Measurements from ENCODE around the gene ASF1B. TPM values are rescaled to one million over a fixed set of nuclear protein-coding genes. Genes with fewer than 3 reads are reported as not detected.

The ASF1B gene
- total RNA-seq, 2 donors from 2014 or later, result 0.92 to 3.0 TPM

- intact Hi-C loops (cut with DNase I), result loop anchor here in 1 of 2 donors (5.0 kb wide), 1 partner anchor 34 kb away; no protein-coding TSS in a partner anchor
- ATAC-seq, result no peak
Observed at GRCh38 chr19:14116525-14116917, 19.9 kb downstream of the ASF1B start.

GRCh38 chr19:14115756-14116155, 20.6 kb downstream of the ASF1B start:
- no peak for DNase-seq
- intact Hi-C loops (cut with DNase I), result loop anchor here in 1 of 2 donors (5.0 kb wide), 1 partner anchor 33 kb away; no protein-coding TSS in a partner anchor
- no peak for ATAC-seq

More at GRCh38 chr19:14116525-14116917, 19.9 kb downstream of the ASF1B start:
- DNase-seq, result no peak

- intact Hi-C loops (cut with DNase I), result loop anchor here in 1 of 2 donors (5.0 kb wide), 1 partner anchor 33 kb away; no protein-coding TSS in a partner anchor
Observed at GRCh38 chr19:14114854-14115253, 21.5 kb downstream of the ASF1B start.

GRCh38 chr19:14114439-14114838, 21.9 kb downstream of the ASF1B start:
- intact Hi-C loops (cut with DNase I), result no loop called here
- DNase-seq, result no peak
- no peak for ATAC-seq

More at GRCh38 chr19:14114854-14115253, 21.5 kb downstream of the ASF1B start:
- ATAC-seq (no peak), DNase-seq (no peak)

- intact Hi-C loops (cut with DNase I), result no loop called here
- ATAC-seq (no peak), DNase-seq (no peak)
Observed at GRCh38 chr19:14113762-14114414, 22.5 kb downstream of the ASF1B start.

GRCh38 chr19:14112809-14113385, 23.5 kb downstream of the ASF1B start:
- intact Hi-C loops (cut with DNase I), result no loop called here
- ATAC-seq, result peak; percentile 5 to 27
- peak; percentile 67 for DNase-seq

- DNase-seq (no peak), ATAC-seq (peak; percentile 7 to 25)
- intact Hi-C loops (cut with DNase I), result no loop called here
Observed at GRCh38 chr19:14112051-14112808, 24.2 kb downstream of the ASF1B start.

GRCh38 chr19:14111486-14111885, 24.9 kb downstream of the ASF1B start:
- no peak for ATAC-seq
- intact Hi-C loops (cut with DNase I), result no loop called here
- no peak for DNase-seq

- intact Hi-C loops (cut with DNase I), result no loop called here
- ATAC-seq, result no peak
- DNase-seq, result no peak
Observed at GRCh38 chr19:14110650-14111049, 25.7 kb downstream of the ASF1B start.

GRCh38 chr19:14107581-14108461, 28.6 kb downstream of the ASF1B start:
- intact Hi-C loops (cut with DNase I), result loop anchor here in 1 of 2 donors (2.0 kb wide), 1 partner anchor 15 kb away; no protein-coding TSS in a partner anchor

GRCh38 chr19:14106840-14107239, 29.5 kb downstream of the ASF1B start:
- intact Hi-C loops (cut with DNase I), result loop anchor here in 1 of 2 donors (2.0 kb wide), 1 partner anchor 14 kb away; no protein-coding TSS in a partner anchor
- ATAC-seq, result peak; percentile 31 to 53
- DNase-seq, result no peak

More at GRCh38 chr19:14107581-14108461, 28.6 kb downstream of the ASF1B start:
- DNase-seq (peak; percentile 72), ATAC-seq (peak; percentile 83)

GRCh38 chr19:14105680-14106079, 30.7 kb downstream of the ASF1B start:
- intact Hi-C loops (cut with DNase I), result loop anchor here in 1 of 2 donors (2.0 kb wide), 1 partner anchor 13 kb away; no protein-coding TSS in a partner anchor
- DNase-seq, result no peak
- no peak for ATAC-seq

GRCh38 chr19:14103310-14103709, 33.1 kb downstream of the ASF1B start:
- intact Hi-C loops (cut with DNase I), result no loop called here
- no peak for ATAC-seq
- DNase-seq, result no peak

GRCh38 chr19:14102756-14103155, 33.6 kb downstream of the ASF1B start:
- DNase-seq (no peak), ATAC-seq (no peak)
- intact Hi-C loops (cut with DNase I), result no loop called here

- intact Hi-C loops (cut with DNase I), result no loop called here
- DNase-seq (no peak), ATAC-seq (peak in 1 of 2 donors; percentile 18)
Observed at GRCh38 chr19:14102102-14102696, 34.2 kb downstream of the ASF1B start.

GRCh38 chr19:14101003-14101545, 35.3 kb downstream of the ASF1B start:
- no peak for DNase-seq
- ATAC-seq, result no peak
- intact Hi-C loops (cut with DNase I), result no loop called here

GRCh38 chr19:14097532-14098151, 38.7 kb downstream of the ASF1B start:
- intact Hi-C loops (cut with DNase I), result no loop called here
- ATAC-seq (peak in 1 of 2 donors; percentile 10), DNase-seq (no peak)
